HepG2 (cell line): Measurements from ENCODE around the gene CTBP1. TPM values are rescaled to one million over a fixed set of nuclear protein-coding genes. Genes with fewer than 3 reads are reported as not detected.

Source experiments
- GATAD1 ChIP-seq: IDR thresholded peaks from 2 replicates; pipeline ENCODE4 v1.6.1; 2016; ENCODE audit warnings: missing genetic modification reagents, missing compliant biosample characterization
- GMEB1 ChIP-seq: sonication (generic); formaldehyde crosslinking; IDR thresholded peaks from 2 replicates; pipeline ENCODE4 v1.5.1; 2020; ENCODE audit warnings: missing genetic modification reagents, mild to moderate bottlenecking, borderline replicate concordance
- KDM4B ChIP-seq: sonication (generic); formaldehyde crosslinking; IDR thresholded peaks from 2 replicates; pipeline ENCODE4 v1.4.0; 2020; ENCODE audit warnings: missing genetic modification reagents
- NFE2 ChIP-seq: sonication (generic); formaldehyde crosslinking; IDR thresholded peaks from 2 replicates; pipeline ENCODE4 v1.4.0; 2020; ENCODE audit warnings: missing genetic modification reagents
- RFX5 ChIP-seq: IDR thresholded peaks from 2 replicates; pipeline ENCODE4 v1.6.1; 2011; ENCODE audit warnings: low read depth, low read length, improper control_type of control experiment
- RXRB ChIP-seq: IDR thresholded peaks from 2 replicates; pipeline ENCODE4 v1.6.1; 2016; ENCODE audit warnings: borderline replicate concordance, missing genetic modification reagents, missing compliant biosample characterization
- SYNCRIP ChIP-seq: fragments of 200-400 bp; formaldehyde crosslinking; IDR thresholded peaks from 2 replicates; pipeline ENCODE4 v1.6.1; 2018; ENCODE audit warnings: mild to moderate bottlenecking, low read depth, low read length; ENCODE audit not compliant: insufficient read depth
- ZNF20 ChIP-seq: sonication (generic); formaldehyde crosslinking; IDR thresholded peaks from 2 replicates; pipeline ENCODE4 v1.4.0; 2020; ENCODE audit warnings: mild to moderate bottlenecking, moderate library complexity, missing genetic modification reagents
- ZNF33B ChIP-seq: sonication (generic); formaldehyde crosslinking; IDR thresholded peaks from 2 replicates; pipeline ENCODE4 v1.5.1; 2020; ENCODE audit warnings: mild to moderate bottlenecking, missing genetic modification reagents
- ZNF570 ChIP-seq: sonication (generic); formaldehyde crosslinking; IDR thresholded peaks from 2 replicates; pipeline ENCODE4 v1.4.0; 2020; ENCODE audit warnings: mild to moderate bottlenecking, missing genetic modification reagents, borderline replicate concordance
- ZNF724P ChIP-seq: sonication (generic); formaldehyde crosslinking; IDR thresholded peaks from 2 replicates; pipeline ENCODE4 v1.8.0; 2022; ENCODE audit warnings: missing genetic modification reagents, borderline replicate concordance
- polyA plus RNA-seq, 8 experiments: library from polyadenylated mRNA; depleted of rRNA in 3 of 8; stranded (reverse) in 7 of 8; unstranded in 1 of 8; fragments of >200 nt; fragmentation: Illumina TruSeq in 4 of 8; extraction: Trizol in 4 of 8; gene quantifications; 2 replicates each; pipeline versions ENCODE4 v1.2.1 to v1.2.3, GENCODE V29; 2011 to 2016; ENCODE audit warnings: low read depth in 4 of 8, missing spikeins in 1 of 8, mixed read lengths in 1 of 8; ENCODE audit not compliant: insufficient read depth in 1 of 8
- total RNA-seq, 5 experiments: library from RNA; depleted of rRNA; stranded (reverse); fragments of >200 nt; fragmentation: Illumina TruSeq; extraction: Trizol; gene quantifications; 2 replicates each; pipeline ENCODE4 v1.2.3, GENCODE V29; 2016; ENCODE audit warnings: low read depth in 1 of 5
- TF ChIP-seq, protein P1 (sequence below): sonication (generic); formaldehyde crosslinking; IDR thresholded peaks from 2 replicates; pipeline ENCODE4 v1.4.0; 2020; ENCODE audit warnings: mild to moderate bottlenecking, missing genetic modification reagents
- TF ChIP-seq, protein P2 (sequence below): sonication (generic); formaldehyde crosslinking; IDR thresholded peaks from 2 replicates; pipeline ENCODE4 v1.5.1; 2020; ENCODE audit warnings: mild to moderate bottlenecking, moderate library complexity, missing genetic modification reagents

CTBP1 gene
- total and polyA plus RNA-seq, 2 of the 13 experiments (the other 11 are each of a cell fraction or from before 2014, with no cell fraction given), result 78.5 to 112 TPM

- TF ChIP-seq, protein P1, sequence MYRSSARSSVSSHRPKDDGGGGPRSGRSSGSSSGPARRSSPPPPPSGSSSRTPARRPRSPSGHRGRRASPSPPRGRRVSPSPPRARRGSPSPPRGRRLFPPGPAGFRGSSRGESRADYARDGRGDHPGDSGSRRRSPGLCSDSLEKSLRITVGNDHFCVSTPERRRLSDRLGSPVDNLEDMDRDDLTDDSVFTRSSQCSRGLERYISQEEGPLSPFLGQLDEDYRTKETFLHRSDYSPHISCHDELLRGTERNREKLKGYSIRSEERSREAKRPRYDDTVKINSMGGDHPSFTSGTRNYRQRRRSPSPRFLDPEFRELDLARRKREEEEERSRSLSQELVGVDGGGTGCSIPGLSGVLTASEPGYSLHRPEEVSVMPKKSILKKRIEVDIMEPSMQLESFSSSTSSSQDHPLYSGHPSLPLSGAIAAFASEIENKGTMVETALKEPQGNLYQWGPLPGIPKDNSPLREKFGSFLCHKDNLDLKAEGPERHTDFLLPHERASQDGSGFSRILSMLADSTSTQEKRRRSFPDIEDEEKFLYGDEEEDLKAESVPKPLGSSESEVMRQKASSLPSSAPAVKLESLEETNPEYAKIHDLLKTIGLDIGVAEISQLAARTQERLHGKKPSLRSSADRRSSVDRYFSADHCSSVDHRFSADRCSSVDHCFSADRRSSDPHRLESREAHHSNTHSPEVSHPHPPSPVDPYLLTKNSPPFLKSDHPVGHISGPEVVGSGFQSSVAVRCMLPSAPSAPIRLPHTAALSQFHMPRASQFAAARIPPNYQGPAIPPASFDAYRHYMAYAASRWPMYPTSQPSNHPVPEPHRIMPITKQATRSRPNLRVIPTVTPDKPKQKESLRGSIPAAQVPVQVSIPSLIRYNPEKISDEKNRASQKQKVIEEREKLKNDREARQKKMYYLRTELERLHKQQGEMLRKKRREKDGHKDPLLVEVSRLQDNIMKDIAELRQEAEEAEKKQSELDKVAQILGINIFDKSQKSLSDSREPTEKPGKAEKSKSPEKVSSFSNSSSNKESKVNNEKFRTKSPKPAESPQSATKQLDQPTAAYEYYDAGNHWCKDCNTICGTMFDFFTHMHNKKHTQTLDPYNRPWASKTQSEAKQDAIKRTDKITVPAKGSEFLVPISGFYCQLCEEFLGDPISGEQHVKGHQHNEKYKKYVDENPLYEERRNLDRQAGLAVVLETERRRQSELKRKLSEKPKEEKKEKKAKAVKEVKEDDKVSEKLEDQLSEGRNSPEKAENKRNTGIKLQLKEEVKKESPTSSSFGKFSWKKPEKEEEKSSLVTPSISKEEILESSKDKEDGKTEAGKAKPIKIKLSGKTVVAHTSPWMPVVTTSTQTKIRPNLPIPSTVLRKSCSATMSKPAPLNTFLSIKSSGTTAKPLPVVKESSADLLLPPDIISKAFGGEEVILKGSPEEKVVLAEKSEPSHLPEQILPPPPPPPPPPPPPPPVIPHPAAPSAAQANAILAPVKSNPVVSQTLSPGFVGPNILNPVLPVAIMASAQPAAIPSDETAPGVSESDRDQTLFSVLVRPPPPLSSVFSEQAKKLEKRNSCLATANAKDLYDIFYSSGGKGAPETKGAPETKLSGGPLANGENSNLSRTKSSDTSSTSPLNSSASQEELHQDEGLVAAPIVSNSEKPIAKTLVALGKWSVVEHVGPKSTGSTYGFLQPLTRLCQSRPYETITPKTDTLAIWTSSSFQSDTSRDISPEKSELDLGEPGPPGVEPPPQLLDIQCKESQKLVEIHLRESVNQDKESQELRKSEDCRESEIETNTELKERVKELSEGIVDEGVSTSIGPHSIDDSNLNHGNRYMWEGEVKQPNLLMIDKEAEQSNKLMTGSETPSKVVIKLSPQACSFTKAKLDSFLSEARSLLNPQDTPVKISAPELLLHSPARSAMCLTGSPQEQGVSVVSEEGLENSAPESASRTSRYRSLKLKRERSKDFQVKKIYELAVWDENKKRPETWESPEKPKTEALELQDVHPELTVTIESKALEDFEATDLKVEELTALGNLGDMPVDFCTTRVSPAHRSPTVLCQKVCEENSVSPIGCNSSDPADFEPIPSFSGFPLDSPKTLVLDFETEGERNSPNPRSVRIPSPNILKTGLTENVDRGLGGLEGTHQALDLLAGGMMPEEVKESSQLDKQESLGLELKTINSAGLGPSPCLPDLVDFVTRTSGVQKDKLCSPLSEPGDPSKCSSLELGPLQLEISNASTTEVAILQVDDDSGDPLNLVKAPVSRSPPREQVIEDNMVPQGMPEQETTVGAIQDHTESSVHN (CRISPR knock-in tag), result no peak
- TF ChIP-seq RFX5, result peak; percentile 52; the same call in 1 of the 2 replicates
- TF ChIP-seq NFE2, result no peak
- no peak for TF ChIP-seq SYNCRIP
- no peak for TF ChIP-seq KDM4B (CRISPR knock-in tag)
- TF ChIP-seq ZNF33B (CRISPR knock-in tag), result no peak
- TF ChIP-seq ZNF570 (CRISPR knock-in tag), result no peak
- TF ChIP-seq, protein P2, sequence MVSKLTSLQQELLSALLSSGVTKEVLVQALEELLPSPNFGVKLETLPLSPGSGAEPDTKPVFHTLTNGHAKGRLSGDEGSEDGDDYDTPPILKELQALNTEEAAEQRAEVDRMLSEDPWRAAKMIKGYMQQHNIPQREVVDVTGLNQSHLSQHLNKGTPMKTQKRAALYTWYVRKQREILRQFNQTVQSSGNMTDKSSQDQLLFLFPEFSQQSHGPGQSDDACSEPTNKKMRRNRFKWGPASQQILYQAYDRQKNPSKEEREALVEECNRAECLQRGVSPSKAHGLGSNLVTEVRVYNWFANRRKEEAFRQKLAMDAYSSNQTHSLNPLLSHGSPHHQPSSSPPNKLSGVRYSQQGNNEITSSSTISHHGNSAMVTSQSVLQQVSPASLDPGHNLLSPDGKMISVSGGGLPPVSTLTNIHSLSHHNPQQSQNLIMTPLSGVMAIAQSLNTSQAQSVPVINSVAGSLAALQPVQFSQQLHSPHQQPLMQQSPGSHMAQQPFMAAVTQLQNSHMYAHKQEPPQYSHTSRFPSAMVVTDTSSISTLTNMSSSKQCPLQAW (CRISPR knock-in tag), result peak; percentile 66
- peak; percentile 16; the same call in 1 of the 2 replicates for TF ChIP-seq ZNF724P (CRISPR knock-in tag)
- peak; percentile 94 for TF ChIP-seq GMEB1 (CRISPR knock-in tag)
- TF ChIP-seq ZNF20 (CRISPR knock-in tag), result no peak
- peak; percentile 38; the same call in 1 of the 2 replicates for TF ChIP-seq RXRB (CRISPR knock-in tag)
- TF ChIP-seq GATAD1, result peak; percentile 92
Measured at GRCh38 chr4:1289207-1290164, 40.6 kb upstream of the CTBP1 start, which contains the start of gene MAEA (continued).
